LNCAP (cell line): ENCODE results near the gene YBX2.

Experiments used
- TF ChIP-seq, protein P1 (sequence below): fragments of 450-650 bp; IDR thresholded peaks from 2 replicates; pipeline ENCODE4 v1.5.1; 2017; ENCODE audit warnings: mild to moderate bottlenecking

The YBX2 gene

DNA sequence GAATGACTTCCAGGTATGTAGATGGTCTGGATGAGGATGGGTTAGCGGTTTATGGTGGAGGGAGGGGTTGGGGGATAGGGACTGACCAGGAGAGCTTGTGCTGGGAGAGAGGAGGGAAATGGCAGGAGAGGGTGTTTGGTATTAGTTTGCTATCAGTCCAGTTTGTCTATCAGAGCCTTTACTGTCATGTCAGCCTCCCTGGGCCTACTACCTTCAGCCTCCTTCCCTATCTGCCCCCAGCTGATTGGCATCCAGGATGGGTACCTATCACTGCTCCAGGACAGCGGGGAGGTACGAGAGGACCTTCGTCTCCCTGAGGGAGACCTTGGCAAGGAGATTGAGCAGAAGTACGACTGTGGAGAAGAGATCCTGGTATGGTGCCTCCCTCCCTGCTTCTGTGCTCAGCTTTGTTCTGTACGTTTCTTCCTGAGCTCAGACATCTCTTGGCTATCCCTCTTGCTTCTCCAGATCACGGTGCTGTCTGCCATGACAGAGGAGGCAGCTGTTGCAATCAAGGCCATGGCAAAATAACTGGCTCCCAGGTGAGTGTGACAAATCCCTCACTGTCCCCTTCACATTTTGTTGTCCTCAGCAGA is 16.8 kb upstream of the YBX2 start:
- TF ChIP-seq, protein P1, sequence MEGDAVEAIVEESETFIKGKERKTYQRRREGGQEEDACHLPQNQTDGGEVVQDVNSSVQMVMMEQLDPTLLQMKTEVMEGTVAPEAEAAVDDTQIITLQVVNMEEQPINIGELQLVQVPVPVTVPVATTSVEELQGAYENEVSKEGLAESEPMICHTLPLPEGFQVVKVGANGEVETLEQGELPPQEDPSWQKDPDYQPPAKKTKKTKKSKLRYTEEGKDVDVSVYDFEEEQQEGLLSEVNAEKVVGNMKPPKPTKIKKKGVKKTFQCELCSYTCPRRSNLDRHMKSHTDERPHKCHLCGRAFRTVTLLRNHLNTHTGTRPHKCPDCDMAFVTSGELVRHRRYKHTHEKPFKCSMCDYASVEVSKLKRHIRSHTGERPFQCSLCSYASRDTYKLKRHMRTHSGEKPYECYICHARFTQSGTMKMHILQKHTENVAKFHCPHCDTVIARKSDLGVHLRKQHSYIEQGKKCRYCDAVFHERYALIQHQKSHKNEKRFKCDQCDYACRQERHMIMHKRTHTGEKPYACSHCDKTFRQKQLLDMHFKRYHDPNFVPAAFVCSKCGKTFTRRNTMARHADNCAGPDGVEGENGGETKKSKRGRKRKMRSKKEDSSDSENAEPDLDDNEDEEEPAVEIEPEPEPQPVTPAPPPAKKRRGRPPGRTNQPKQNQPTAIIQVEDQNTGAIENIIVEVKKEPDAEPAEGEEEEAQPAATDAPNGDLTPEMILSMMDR, result no peak

DNA sequence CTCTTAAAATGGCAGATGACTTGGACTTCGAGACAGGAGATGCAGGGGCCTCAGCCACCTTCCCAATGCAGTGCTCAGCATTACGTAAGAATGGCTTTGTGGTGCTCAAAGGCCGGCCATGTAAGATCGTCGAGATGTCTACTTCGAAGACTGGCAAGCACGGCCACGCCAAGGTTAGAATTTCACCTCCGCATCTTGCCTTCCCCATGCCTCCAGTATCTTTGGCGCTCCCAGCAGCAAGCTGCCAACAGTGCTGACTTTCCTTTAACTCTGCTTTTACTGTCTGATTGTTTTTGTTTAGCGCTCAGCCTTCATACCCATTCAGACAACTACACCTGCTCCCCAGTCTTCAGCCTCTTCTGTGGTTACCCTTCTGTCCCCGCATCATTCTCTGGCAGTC is 15.2 kb upstream of the YBX2 start:
- TF ChIP-seq, protein P1, result no peak

DNA sequence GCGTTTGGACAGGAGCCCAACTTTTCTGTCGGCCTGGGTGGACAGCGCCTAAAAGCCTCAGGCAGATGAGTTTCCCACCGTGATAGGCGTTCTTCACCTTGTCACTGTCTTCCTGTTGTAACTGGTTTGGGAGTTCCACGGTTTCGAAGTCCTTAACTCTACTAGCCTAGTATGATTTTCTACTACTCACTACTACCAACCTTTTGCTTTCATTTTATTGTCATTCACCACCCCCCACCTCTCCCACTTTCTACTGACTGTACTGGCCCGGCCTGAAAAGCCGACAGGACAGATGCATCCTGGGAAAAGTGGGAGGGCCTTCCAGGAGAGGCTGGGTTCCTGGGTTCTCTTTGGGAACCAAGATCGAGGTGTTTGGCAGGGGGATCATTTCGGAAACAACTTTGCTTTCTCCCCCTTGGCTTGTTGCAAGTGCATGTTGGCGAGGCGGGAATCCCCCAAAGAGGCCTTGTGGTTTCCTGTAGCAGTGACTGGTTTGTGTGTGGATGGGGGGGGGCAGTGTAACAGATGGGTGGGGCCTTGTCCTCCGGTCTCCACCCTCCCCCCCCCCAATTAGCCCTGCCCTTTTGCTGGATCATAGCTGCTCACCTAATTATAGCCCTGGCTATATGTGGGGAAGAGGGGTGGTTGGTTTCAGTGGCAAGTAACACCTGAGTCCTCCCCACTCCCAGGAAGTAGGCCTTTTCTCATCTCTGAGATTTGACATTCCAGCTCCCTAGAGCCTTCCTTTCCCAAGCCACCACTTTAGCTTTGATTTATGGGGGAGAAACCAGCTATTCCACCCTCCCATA is 14.4 kb upstream of the YBX2 start:
- TF ChIP-seq, protein P1, result no peak

DNA sequence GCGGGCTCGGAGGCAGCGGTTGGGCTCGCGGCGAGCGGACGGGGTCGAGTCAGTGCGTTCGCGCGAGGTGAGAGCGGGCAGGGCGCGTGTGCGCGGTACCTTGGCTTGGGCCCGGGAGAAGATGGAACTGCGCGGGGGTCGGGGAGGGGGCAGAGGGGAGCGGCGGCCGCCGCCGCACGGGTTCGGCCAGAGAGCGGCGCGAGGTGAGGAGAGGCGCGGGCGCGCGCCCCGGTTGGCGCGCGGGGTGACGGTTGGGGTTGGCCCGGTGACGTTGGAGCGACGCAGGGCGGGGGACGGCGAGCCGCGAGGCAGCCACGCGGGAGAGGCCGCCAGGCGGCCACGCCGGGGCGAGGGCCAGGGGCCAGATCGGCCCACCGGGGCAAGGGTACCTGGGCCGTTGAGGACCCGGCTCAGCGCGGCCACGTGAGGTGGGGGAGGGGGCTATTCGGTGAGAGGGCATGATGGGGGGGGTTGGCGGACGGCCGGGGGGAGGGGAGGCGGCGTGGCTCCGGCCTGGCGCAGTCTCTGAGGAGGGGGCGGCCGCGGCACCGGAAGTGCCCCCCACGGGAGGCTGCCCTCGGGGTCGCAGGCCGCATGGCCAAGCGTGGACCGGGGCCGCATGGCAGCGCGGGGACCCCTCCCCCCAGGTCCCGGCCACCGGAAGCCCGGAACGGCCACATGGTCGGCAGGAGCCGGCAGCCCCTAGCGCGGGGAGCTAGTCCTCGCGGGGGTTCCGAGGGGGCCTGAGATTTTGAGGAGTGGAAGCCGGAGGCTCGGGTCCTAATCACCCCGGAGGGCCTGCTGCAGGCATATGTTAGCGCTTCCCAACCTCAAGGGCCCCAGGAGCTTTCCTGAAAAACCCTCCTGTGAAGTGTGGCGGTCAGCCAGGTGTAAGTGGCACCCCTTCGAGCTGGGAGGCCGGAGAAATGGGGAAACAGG is 13.5 kb upstream of the YBX2 start:
- TF ChIP-seq, protein P1, result no peak

DNA sequence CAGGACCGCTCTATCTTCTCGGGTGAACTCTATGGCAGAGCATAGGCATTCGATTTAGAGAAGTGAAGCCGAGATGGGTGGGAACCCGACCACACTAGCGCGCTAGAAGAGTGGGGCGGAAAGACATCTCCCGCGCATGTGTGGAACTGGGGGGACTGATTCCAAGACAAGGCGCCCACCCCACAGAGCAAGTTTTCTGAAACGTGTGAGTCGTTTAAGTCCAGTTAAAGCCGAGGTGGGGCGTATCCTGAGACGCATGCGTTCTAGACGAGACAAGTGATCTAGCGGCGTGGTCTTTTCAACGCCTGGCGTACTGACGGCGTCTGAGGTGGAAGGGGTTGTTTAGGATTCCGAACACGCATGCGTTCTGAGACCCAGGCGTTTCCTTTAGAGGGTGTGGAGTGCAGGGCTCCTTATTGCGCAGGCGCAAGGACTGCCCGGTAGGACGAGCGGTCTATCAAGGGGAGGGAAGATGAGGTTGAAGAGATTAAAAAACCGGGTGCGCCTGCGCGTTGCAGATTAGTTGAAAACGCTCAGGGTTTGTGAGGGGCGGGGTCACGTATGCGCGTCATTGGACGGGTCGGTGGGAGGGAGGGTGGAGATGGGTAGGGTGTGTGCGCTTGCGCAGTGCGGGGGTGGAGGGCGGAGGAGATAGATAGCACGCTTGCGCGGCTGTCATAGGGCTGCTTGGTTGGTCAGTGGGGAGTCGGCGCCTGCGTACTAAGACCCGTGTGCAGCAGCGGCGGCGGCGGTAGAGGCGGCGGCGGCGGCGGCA is 12.7 kb upstream of the YBX2 start, which contains the start of gene EIF5A:
TSS of gene EIF5A (plus strand) at position 718 of the 775 bp plus-strand sequence. CDS start 2,008 bp downstream, outside the sequence.
- TF ChIP-seq, protein P1, result no peak

DNA sequence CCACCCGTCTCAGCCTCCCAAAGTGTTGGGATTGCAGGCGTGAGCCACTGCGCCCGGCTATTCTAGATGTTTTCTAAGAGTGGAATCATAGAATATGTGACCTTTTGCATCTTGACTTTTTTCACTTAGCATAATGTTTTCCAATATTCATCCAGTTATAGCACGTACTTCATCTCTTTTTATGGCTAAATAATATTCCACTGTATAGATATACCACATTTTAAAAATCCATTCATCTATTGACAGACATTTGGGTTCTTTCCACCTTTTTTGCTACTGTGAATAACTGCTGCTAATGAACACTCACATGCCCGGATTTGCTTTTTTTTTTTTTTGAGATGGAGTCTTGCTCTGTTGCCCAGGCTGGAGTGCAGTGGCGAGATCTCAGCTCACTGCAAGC is 9.7 kb upstream of the YBX2 start:
- TF ChIP-seq, protein P1, result no peak
